Activated CD4-positive, alpha-beta T cell treated with anti-CD3 and anti-CD28 coated beads for 36 hours (primary cell): ENCODE results near the gene CLCN7. TPM values are rescaled to one million over a fixed set of nuclear protein-coding genes. Genes with fewer than 3 reads are reported as not detected.

Experiments used
- ATAC-seq: fragments of 200-7000 bp; cut with Tn5 transposase; one replicate; pipeline ENCODE4 v1.10.0; 2021; ENCODE audit warnings: mild to moderate bottlenecking, moderate library complexity
- CTCF ChIA-PET: fragments of 350-600 bp; sonication (Branson Sonifier 250); formaldehyde crosslinking; loops from one replicate; lab custom pipeline; 2021; ENCODE audit warnings: antibody characterized with exemption; lab: Charles Lee
- POLR2A ChIA-PET: fragments of 350-600 bp; sonication (Branson Sonifier 250); formaldehyde crosslinking; loops from one replicate; lab custom pipeline; 2021; ENCODE audit warnings: antibody characterized with exemption, inconsistent platforms; lab: Charles Lee
- DNase-seq: peaks from one replicate; pipeline ENCODE4 v3.0.0-alpha.2; 2020
- H3K27ac Mint-ChIP-seq: one replicate; pipeline ENCODE4 v1.8.0; 2021; ENCODE audit warnings: mixed read lengths
- H3K27me3 Mint-ChIP-seq: one replicate; pipeline ENCODE4 v1.8.0; 2021; ENCODE audit warnings: mixed read lengths
- H3K36me3 Mint-ChIP-seq: one replicate; pipeline ENCODE4 v1.8.0; 2021; ENCODE audit warnings: low read depth, mixed read lengths
- H3K4me1 Mint-ChIP-seq: one replicate; pipeline ENCODE4 v1.8.0; 2021; ENCODE audit warnings: mixed read lengths
- H3K4me3 Mint-ChIP-seq: one replicate; pipeline ENCODE4 v1.8.0; 2021; ENCODE audit warnings: mild to moderate bottlenecking, moderate library complexity, mixed read lengths
- H3K9me3 Mint-ChIP-seq: one replicate; pipeline ENCODE4 v1.8.0; 2021; ENCODE audit warnings: low read depth, mixed read lengths
- intact Hi-C, 2 experiments: fragments of 100-400 bp; cut with DNase I in 1 of 2; cut with micrococcal nuclease in 1 of 2; formaldehyde crosslinking; loops; one replicate each; pipeline versions ENCODE4 v1.14.2 to v1.15.1; 2022 to 2024; cut with DNase I, micrococcal nuclease
- total RNA-seq, 2 experiments: library from RNA; stranded (reverse); gene quantifications; one replicate each; pipeline ENCODE4 v1.2.3, GENCODE V29; 2021

Gene CLCN7
- total RNA-seq, 2 experiments from 2014 or later, result 29.9 to 33.7 TPM

GRCh38 chr16:1430214-1430758 is 44.5 kb downstream of the CLCN7 start:
- H3K4me3 Mint-ChIP-seq, result no peak overlapping the region
- intact Hi-C loops, result no loop called here
- H3K27me3 Mint-ChIP-seq, result no peaks in the 10 kb centered on the region
- ATAC-seq (no peak), DNase-seq (no peak)
- ChIA-PET CTCF (no interaction called here), POLR2A (no interaction called here)
- H3K9me3 Mint-ChIP-seq, result no peaks in the 10 kb centered on the region
- no peaks in the 10 kb centered on the region for H3K4me1 Mint-ChIP-seq
- H3K27ac Mint-ChIP-seq, result no peak overlapping the region
- no peaks in the 10 kb centered on the region for H3K36me3 Mint-ChIP-seq

- CTCF ChIA-PET, result interaction anchor here (0.8 to 1.2 kb wide), 2 partner anchors 17 to 36 kb away, joined by 3 read pairs; no protein-coding TSS in a partner anchor
- Mint-ChIP-seq H3K4me1 (no peaks in the 10 kb centered on the region), H3K27ac (no peak overlapping the region), H3K36me3 (no peaks in the 10 kb centered on the region), H3K4me3 (no peak overlapping the region), H3K27me3 (no peaks in the 10 kb centered on the region), H3K9me3 (no peaks in the 10 kb centered on the region)
- intact Hi-C loops, result no loop called here
- ATAC-seq, result no peak
- no peak for DNase-seq
- POLR2A ChIA-PET, result no interaction called here
Measured at GRCh38 chr16:1429631-1430030, 45.2 kb downstream of the CLCN7 start.

- Mint-ChIP-seq H3K27me3 (no peaks in the 10 kb centered on the region), H3K9me3 (no peaks in the 10 kb centered on the region), H3K36me3 (no peaks in the 10 kb centered on the region), H3K27ac (no peak overlapping the region), H3K4me1 (no peaks in the 10 kb centered on the region), H3K4me3 (no peak overlapping the region)
- POLR2A ChIA-PET, result no interaction called here
- ATAC-seq (peak; percentile 9), DNase-seq (no peak)
- CTCF ChIA-PET, result interaction anchor here (0.6 to 1.2 kb wide), 3 partner anchors 17 to 1048 kb away, joined by 3 read pairs; no protein-coding TSS in a partner anchor
- intact Hi-C loops, result no loop called here
Measured at GRCh38 chr16:1429012-1429411, 45.8 kb downstream of the CLCN7 start.

- ChIA-PET CTCF (interaction anchor here (0.6 to 1.2 kb wide), 4 partner anchors 16 to 1048 kb away, joined by 3 read pairs; no protein-coding TSS in a partner anchor), POLR2A (no interaction called here)
- DNase-seq (peak; percentile 77), ATAC-seq (peak; percentile 91)
- Mint-ChIP-seq H3K27ac (no peak overlapping the region), H3K36me3 (no peaks in the 10 kb centered on the region), H3K4me3 (no peak overlapping the region), H3K9me3 (no peaks in the 10 kb centered on the region), H3K27me3 (no peaks in the 10 kb centered on the region), H3K4me1 (no peaks in the 10 kb centered on the region)
- intact Hi-C loops, result no loop called here
Measured at GRCh38 chr16:1428511-1428910, 46.3 kb downstream of the CLCN7 start.

- Mint-ChIP-seq H3K4me1 (no peaks in the 10 kb centered on the region), H3K4me3 (no peak overlapping the region), H3K36me3 (no peaks in the 10 kb centered on the region), H3K27me3 (no peaks in the 10 kb centered on the region), H3K9me3 (no peaks in the 10 kb centered on the region), H3K27ac (no peak overlapping the region)
- ATAC-seq (no peak), DNase-seq (no peak)
- ChIA-PET CTCF (interaction anchor here (0.5 to 1.3 kb wide), 4 partner anchors 20 to 108 kb away, joined by 3 read pairs; no protein-coding TSS in a partner anchor), POLR2A (no interaction called here)
- intact Hi-C loops, result no loop called here
Measured at GRCh38 chr16:1427473-1428461, 47.1 kb downstream of the CLCN7 start.

GRCh38 chr16:1426734-1427471 is 47.9 kb downstream of the CLCN7 start:
- CTCF ChIA-PET, result interaction anchor here (0.5 to 1.3 kb wide), 2 partner anchors 19 to 26 kb away, joined by 3 read pairs; no protein-coding TSS in a partner anchor
- no peak overlapping the region for H3K4me3 Mint-ChIP-seq
- H3K27me3 Mint-ChIP-seq, result no peaks in the 10 kb centered on the region
- no peaks in the 10 kb centered on the region for H3K36me3 Mint-ChIP-seq
- POLR2A ChIA-PET, result no interaction called here
- no peak for ATAC-seq
- H3K4me1 Mint-ChIP-seq, result peaks cover 4% of the 10 kb centered on the region
- intact Hi-C loops, result no loop called here
- no peaks in the 10 kb centered on the region for H3K9me3 Mint-ChIP-seq
- DNase-seq, result no peak
- no peak overlapping the region for H3K27ac Mint-ChIP-seq

- Mint-ChIP-seq H3K9me3 (no peaks in the 10 kb centered on the region), H3K36me3 (no peaks in the 10 kb centered on the region), H3K27ac (no peak overlapping the region), H3K27me3 (no peaks in the 10 kb centered on the region), H3K4me1 (peaks cover 12% of the 10 kb centered on the region), H3K4me3 (no peak overlapping the region)
- DNase-seq (no peak), ATAC-seq (no peak)
- CTCF ChIA-PET, result interaction anchor here (0.7 kb wide), 1 partner anchor 10 kb away, joined by 3 read pairs; no protein-coding TSS in a partner anchor
- POLR2A ChIA-PET, result interaction anchor here (0.6 kb wide), 1 partner anchor 18 kb away, joined by 4 read pairs; no protein-coding TSS in a partner anchor
- intact Hi-C loops, result no loop called here
Measured at GRCh38 chr16:1425616-1426370, 49.0 kb downstream of the CLCN7 start.

GRCh38 chr16:1424028-1424427 is 50.8 kb downstream of the CLCN7 start:
- peak; percentile 47 for DNase-seq
- no peak overlapping the region for H3K4me3 Mint-ChIP-seq
- no peak overlapping the region for H3K27ac Mint-ChIP-seq
- CTCF ChIA-PET, result no interaction called here
- peaks cover 3% of the 10 kb centered on the region for H3K36me3 Mint-ChIP-seq
- H3K9me3 Mint-ChIP-seq, result no peaks in the 10 kb centered on the region
- H3K4me1 Mint-ChIP-seq, result peaks cover 13% of the 10 kb centered on the region
- no peaks in the 10 kb centered on the region for H3K27me3 Mint-ChIP-seq
- no peak for ATAC-seq
- POLR2A ChIA-PET, result no interaction called here
- intact Hi-C loops, result loop anchor here in 1 of 2 experiments (5.0 kb wide), 2 partner anchors 518 to 742 kb away; partner anchors contain the start of genes JMJD8, MSRB1 and STUB1

- ATAC-seq, result no peak
- Mint-ChIP-seq H3K4me1 (peaks cover 25% of the 10 kb centered on the region), H3K27me3 (no peaks in the 10 kb centered on the region), H3K27ac (peak overlapping the region; percentile 96), H3K4me3 (peak overlapping the region; percentile 40), H3K9me3 (no peaks in the 10 kb centered on the region), H3K36me3 (peaks cover 7% of the 10 kb centered on the region)
- ChIA-PET POLR2A (no interaction called here), CTCF (interaction anchor here (1.4 kb wide), 1 partner anchor 256 kb away, joined by 4 read pairs; the partner anchor contains the start of gene JPT2)
- no peak for DNase-seq
- intact Hi-C loops, result loop anchor here in 1 of 2 experiments (5.0 kb wide), 2 partner anchors 520 to 740 kb away; partner anchors contain the start of genes JMJD8, MSRB1 and STUB1
Measured at GRCh38 chr16:1422076-1422475, 52.8 kb downstream of the CLCN7 start.

- peaks cover 7% of the 10 kb centered on the region for H3K36me3 Mint-ChIP-seq
- CTCF ChIA-PET, result interaction anchor here (1.0 to 1.5 kb wide), 4 partner anchors 40 to 362 kb away, joined by 4 to 5 read pairs (median 5); partner anchors contain the start of genes MAPK8IP3, NUBP2 and SPSB3
- DNase-seq (peak; percentile 32), ATAC-seq (no peak)
- H3K27me3 Mint-ChIP-seq, result no peaks in the 10 kb centered on the region
- H3K27ac Mint-ChIP-seq, result peak overlapping the region; percentile 70
- peak overlapping the region; percentile 84 for H3K4me3 Mint-ChIP-seq
- POLR2A ChIA-PET, result interaction anchor here (0.7 to 1.2 kb wide), 9 partner anchors 15 to 741 kb away, joined by 3 to 8 read pairs (median 4); partner anchors contain the start of genes MAPK8IP3, NUBP2, RPS2 and SPSB3
- H3K4me1 Mint-ChIP-seq, result peaks cover 25% of the 10 kb centered on the region
- H3K9me3 Mint-ChIP-seq, result no peaks in the 10 kb centered on the region
- intact Hi-C loops, result loop anchor here (1.0 to 5.0 kb wide), 21 partner anchors 41 to 1263 kb away; partner anchors contain the start of genes CLCN7 (in 2 of the 2), UBE2I (in 2 of the 2), GNPTG (in 1 of the 2) and JMJD8 (in 1 of the 2)
Measured at GRCh38 chr16:1420111-1420539, 54.7 kb downstream of the CLCN7 start.
